Psoas muscle (tissue), 8 donors: Measurements from ENCODE around the gene LPP. TPM values are rescaled to one million over a fixed set of nuclear protein-coding genes. Genes with fewer than 3 reads are reported as not detected.

Experiments used
- ATAC-seq, 4 donors: fragments of 200-7000 bp; cut with Tn5 transposase; one replicate each; pipeline ENCODE4 v1.9.1; 2020; ENCODE audit warnings: moderate library complexity in 3 of 4, mild to moderate bottlenecking in 2 of 4
- DNase-seq, 2 donors: peaks; one replicate each; pipeline ENCODE4 v3.0.0-alpha.2; 2020
- H3K27ac ChIP-seq: fragments of 200-600 bp; one replicate; pipeline ENCODE4 v1.8.0; 2022
- H3K27me3 ChIP-seq, 3 donors: fragments of 200-600 bp in 1 of 3; one replicate each; pipeline versions ENCODE4 v1.6.1 to v1.8.0; 2013 to 2022; ENCODE audit warnings: low read length in 2 of 3, mild to moderate bottlenecking in 2 of 3, moderate library complexity in 1 of 3; ENCODE audit not compliant: insufficient read depth in 3 of 3
- H3K36me3 ChIP-seq, 2 donors: fragments of 200-600 bp in 1 of 2; one replicate each; pipeline versions ENCODE4 v1.6.1 to v1.8.0; 2013 to 2022; ENCODE audit warnings: low read depth in 1 of 2, mild to moderate bottlenecking in 1 of 2, moderate library complexity in 1 of 2; ENCODE audit not compliant: insufficient read depth in 1 of 2
- H3K4me1 ChIP-seq: fragments of 200-600 bp; one replicate; pipeline ENCODE4 v1.8.0; 2022
- H3K4me3 ChIP-seq: fragments of 200-600 bp; one replicate; pipeline ENCODE4 v1.8.0; 2022; ENCODE audit warnings: mild to moderate bottlenecking
- H3K9me3 ChIP-seq: fragments of 200-600 bp; one replicate; pipeline ENCODE4 v1.8.0; 2022
- WGBS, 3 donors: extraction: QIAGEN DNeasy Blood & Tissue Kit; methylation state at CpG; one replicate each; pipeline versions ENCODE4 v1.1.6 to v1.1.7; 2013; 5-methylcytosine and 5-hydroxymethylcytosine counted together
- intact Hi-C, 2 donors: fragments of 100-400 bp; cut with DNase I; formaldehyde crosslinking; loops; one replicate each; pipeline versions ENCODE4 v1.11.0 to v1.14.2; 2022
- polyA plus RNA-seq, 3 donors: library from polyadenylated mRNA; stranded (reverse); fragments of 200-250 nt; gene quantifications; one replicate each; pipeline ENCODE4 v1.2.3, GENCODE V29; 2013
- total RNA-seq, 4 donors: library from RNA; stranded (reverse); fragmentation: NEBNext Ultra II Directional in 2 of 4; extraction: Animal tissue kit (Norgen Biotek cat#: 25700) in 2 of 4; gene quantifications; one replicate each; pipeline versions ENCODE4 v1.2.1 to v1.2.4, GENCODE V29; 2021 to 2023
- TF ChIP-seq, protein P1 (sequence below): fragments of 200-600 bp; IDR thresholded peaks from one replicate; pipeline ENCODE4 v1.8.0; 2022; ENCODE audit warnings: antibody characterized with exemption
- donor health status: healthy with polysubstance abuse.
- donor health status: DM: no; HTN: no; CAD: no; lungs with moderate emphysema.
- donor health status: Bipolar disorder and iron deficiency.
- donor health status: healthy.
- donor health status: DM: yes; HTN: yes; CAD: no.
- donor health status: DM: no; HTN: no; CAD: no.
- donor health status: DM: no; HTN: no; CAD: no.
- donor health status: DM: yes; HTN: yes; CAD: no.

Gene LPP
- total and polyA plus RNA-seq, 7 donors = 2.6 to 80.3 (median 42.8) TPM

DNA sequence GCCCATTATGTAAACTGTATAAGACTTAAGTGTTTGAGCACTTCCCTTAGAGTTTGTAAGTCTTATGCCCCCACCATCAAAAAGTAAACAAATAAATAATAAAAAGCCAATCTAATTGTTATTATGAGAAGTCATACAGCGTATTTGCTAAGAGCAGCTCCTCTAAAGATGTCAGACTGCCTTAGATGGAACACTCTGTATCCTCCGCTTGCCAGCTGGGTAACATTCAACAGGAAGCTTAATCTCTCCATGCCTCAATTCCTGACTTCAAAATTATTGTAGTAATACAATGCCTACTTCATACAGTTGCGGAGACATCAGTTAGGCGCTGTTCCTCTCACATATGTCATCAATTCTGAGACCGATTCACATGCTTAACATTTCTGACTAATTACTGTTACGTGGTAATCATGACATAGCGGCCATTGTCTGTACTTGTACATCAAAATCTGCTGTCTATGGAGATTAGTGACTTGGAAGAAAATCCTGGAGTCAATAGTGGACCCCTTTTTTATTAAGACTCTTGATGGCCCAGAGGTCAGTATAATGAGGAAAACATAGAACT is 417.7 kb downstream of the LPP start:
- 72 to 89% (median 76%) methylated on average over 7 of the region's 7 CpGs for WGBS, 3 donors
- Histone ChIP-seq H3K27ac (no peak overlapping the region), H3K27me3 (no peaks in the 10 kb centered on the region), H3K4me1 (peaks cover 47% of the 10 kb centered on the region), H3K36me3 (no peaks in the 10 kb centered on the region), H3K9me3 (no peaks in the 10 kb centered on the region), H3K4me3 (no peak overlapping the region)
- no peak for DNase-seq
- TF ChIP-seq, protein P1, sequence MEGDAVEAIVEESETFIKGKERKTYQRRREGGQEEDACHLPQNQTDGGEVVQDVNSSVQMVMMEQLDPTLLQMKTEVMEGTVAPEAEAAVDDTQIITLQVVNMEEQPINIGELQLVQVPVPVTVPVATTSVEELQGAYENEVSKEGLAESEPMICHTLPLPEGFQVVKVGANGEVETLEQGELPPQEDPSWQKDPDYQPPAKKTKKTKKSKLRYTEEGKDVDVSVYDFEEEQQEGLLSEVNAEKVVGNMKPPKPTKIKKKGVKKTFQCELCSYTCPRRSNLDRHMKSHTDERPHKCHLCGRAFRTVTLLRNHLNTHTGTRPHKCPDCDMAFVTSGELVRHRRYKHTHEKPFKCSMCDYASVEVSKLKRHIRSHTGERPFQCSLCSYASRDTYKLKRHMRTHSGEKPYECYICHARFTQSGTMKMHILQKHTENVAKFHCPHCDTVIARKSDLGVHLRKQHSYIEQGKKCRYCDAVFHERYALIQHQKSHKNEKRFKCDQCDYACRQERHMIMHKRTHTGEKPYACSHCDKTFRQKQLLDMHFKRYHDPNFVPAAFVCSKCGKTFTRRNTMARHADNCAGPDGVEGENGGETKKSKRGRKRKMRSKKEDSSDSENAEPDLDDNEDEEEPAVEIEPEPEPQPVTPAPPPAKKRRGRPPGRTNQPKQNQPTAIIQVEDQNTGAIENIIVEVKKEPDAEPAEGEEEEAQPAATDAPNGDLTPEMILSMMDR = no peak
- ATAC-seq = peak in 2 of 4 donors; percentile 55 to 61
- intact Hi-C loops = no loop called here

DNA sequence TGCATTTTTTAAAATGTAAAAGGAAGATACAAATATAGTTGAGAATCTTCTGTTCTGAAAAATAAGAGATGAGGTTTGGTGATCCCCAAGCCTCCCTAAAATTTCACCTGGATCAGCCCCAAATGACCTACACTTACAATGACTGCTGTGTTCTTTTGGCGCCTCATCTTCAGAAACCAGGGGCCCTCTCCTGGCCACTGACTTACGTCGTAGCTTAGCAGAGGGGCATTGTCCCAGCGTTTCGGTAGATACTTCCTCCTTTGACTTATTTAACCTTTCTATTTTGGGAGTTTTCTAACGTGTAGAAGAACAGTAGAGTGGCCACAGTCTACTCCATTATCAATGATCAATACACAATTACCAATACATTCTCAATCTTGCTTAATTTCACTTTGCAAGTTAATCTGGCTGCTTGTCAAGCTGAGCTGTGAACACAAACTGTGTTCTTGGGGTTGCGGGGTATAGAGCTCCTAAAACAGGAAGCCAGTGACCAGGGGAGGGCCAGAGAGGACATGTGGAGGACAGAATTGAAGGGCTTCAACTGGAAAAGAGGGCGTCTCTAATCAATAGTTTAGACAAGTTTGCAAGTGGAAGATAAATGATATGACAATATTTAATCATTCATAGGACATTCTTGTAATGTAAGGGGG is 419.5 kb downstream of the LPP start:
- Histone ChIP-seq H3K9me3 (no peaks in the 10 kb centered on the region), H3K4me1 (peaks cover 40% of the 10 kb centered on the region), H3K36me3 (no peaks in the 10 kb centered on the region), H3K27me3 (no peaks in the 10 kb centered on the region), H3K27ac (no peak overlapping the region), H3K4me3 (no peak overlapping the region)
- WGBS, 3 donors = 75 to 79% (median 77%) methylated on average over 8 of the region's 8 CpGs
- ATAC-seq (no peak), DNase-seq (no peak)
- intact Hi-C loops = no loop called here
- TF ChIP-seq, protein P1 = no peak

DNA sequence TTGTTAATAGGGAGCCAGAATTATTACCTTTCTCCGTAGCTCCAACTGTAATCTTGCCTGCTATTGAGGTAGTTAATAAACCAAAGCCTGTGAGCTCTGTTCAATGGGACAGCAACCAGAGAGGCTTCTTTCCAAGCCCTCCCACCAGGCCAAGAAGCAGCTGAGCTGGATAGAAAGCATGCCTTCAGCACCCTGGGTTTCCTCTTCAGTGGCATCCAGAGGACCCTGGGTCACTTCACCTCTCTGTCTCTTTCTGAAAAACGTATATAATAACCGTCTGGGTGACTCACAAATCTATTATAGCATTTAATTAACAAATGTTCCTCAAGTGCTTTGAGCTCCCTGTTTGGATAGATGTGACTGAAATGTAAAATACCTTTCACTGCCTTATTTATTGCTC is 420.0 kb downstream of the LPP start:
- no peaks in the 10 kb centered on the region for H3K27me3 ChIP-seq
- peaks cover 40% of the 10 kb centered on the region for H3K4me1 ChIP-seq
- H3K4me3 ChIP-seq = no peak overlapping the region
- no peaks in the 10 kb centered on the region for H3K36me3 ChIP-seq
- DNase-seq (no peak), ATAC-seq (no peak)
- H3K27ac ChIP-seq = no peak overlapping the region
- no peaks in the 10 kb centered on the region for H3K9me3 ChIP-seq
- TF ChIP-seq, protein P1 = no peak
- intact Hi-C loops = no loop called here
- 24 to 64% (median 46%) methylated on average over 3 of the region's 3 CpGs for WGBS, 3 donors

DNA sequence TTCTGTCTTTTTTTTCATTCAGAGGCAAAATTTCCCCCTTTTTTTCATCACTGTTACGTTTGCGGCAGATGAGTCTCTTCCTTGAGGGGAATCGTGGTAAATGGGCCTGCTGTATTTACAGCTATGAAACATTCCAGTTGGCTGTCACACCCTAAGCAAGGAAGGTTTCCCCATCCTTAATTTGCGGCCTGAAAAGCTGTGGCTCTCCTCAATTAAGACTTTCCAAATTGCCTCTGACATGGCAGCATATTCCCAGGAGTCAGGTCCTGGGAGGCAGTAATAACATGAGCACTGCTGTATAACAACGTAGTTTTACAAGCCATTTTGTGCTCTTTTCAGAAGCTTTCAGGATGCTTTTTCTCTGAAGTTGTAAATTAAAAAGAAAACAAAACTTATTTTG is 420.9 kb downstream of the LPP start:
- WGBS, 3 donors = 66 to 78% (median 69%) methylated on average over 5 of the region's 5 CpGs
- no peak overlapping the region for H3K4me3 ChIP-seq
- intact Hi-C loops = no loop called here
- peaks cover 39% of the 10 kb centered on the region for H3K4me1 ChIP-seq
- H3K9me3 ChIP-seq = no peaks in the 10 kb centered on the region
- no peak for ATAC-seq
- H3K27ac ChIP-seq = no peak overlapping the region
- no peaks in the 10 kb centered on the region for H3K36me3 ChIP-seq
- DNase-seq = no peak
- TF ChIP-seq, protein P1 = no peak
- no peaks in the 10 kb centered on the region for H3K27me3 ChIP-seq

DNA sequence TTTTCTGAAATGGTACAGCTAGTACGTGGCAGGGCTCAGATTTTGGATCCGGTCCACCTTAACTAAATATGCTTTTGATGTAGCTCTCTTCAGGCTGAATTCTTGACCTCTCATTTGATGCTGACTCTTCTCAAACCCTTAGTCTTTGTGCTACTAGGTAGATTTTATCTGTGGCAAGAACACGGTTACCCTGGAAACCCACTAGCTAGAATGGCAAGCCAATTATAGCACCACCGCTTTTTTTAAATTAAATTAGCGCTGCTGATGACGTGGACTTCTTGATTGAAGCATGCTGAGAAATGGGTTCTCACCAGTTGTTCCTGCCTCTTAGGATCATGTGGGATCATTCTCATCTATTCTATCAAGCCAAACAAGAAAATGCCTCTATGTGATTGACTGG is 421.5 kb downstream of the LPP start:
- no peak for DNase-seq
- Histone ChIP-seq H3K27ac (no peak overlapping the region), H3K4me1 (peaks cover 37% of the 10 kb centered on the region), H3K9me3 (no peaks in the 10 kb centered on the region), H3K4me3 (no peak overlapping the region), H3K27me3 (no peaks in the 10 kb centered on the region), H3K36me3 (no peaks in the 10 kb centered on the region)
- TF ChIP-seq, protein P1 = no peak
- no peak for ATAC-seq
- intact Hi-C loops = no loop called here
- 80 to 89% (median 85%) methylated on average over 6 of the region's 6 CpGs for WGBS, 3 donors
